Measurements from ENCODE around the gene MRPL40. TPM values are rescaled to one million over a fixed set of nuclear protein-coding genes. Genes with fewer than 3 reads are reported as not detected.

MRPL40 gene
- polyA plus RNA-seq, 4 donors: 37.6 to 52.3 (median 46.0) TPM

GRCh38 chr22:19456541-19456940 is 24.2 kb downstream of the MRPL40 start:
- DNase-seq (ENCODE audit: low read depth in 4 of 4, low spot score in 2 of 4): no peak

- no peak for DNase-seq (ENCODE audit: low read depth in 4 of 4, low spot score in 2 of 4)
Observed at GRCh38 chr22:19457828-19458428, 25.6 kb downstream of the MRPL40 start.

GRCh38 chr22:19460036-19460435 is 27.7 kb downstream of the MRPL40 start:
- no peak for DNase-seq (ENCODE audit: low read depth in 4 of 4, low spot score in 2 of 4)

- DNase-seq (ENCODE audit: low read depth in 4 of 4, low spot score in 2 of 4): no peak
Observed at GRCh38 chr22:19461506-19461905, 29.2 kb downstream of the MRPL40 start.

GRCh38 chr22:19463008-19463407 is 30.7 kb downstream of the MRPL40 start:
- DNase-seq (ENCODE audit: low read depth in 4 of 4, low spot score in 2 of 4): no peak

- DNase-seq (ENCODE audit: low read depth in 4 of 4, low spot score in 2 of 4): no peak
Observed at GRCh38 chr22:19463491-19464469, 31.4 kb downstream of the MRPL40 start.

GRCh38 chr22:19464546-19464945 is 32.2 kb downstream of the MRPL40 start:
- DNase-seq (ENCODE audit: low read depth in 4 of 4, low spot score in 2 of 4): no peak

GRCh38 chr22:19464975-19465374 is 32.6 kb downstream of the MRPL40 start:
- DNase-seq (ENCODE audit: low read depth in 4 of 4, low spot score in 2 of 4): no peak

GRCh38 chr22:19466126-19466716 is 33.9 kb downstream of the MRPL40 start:
- no peak for DNase-seq (ENCODE audit: low read depth in 4 of 4, low spot score in 2 of 4)

- no peak for DNase-seq (ENCODE audit: low read depth in 4 of 4, low spot score in 2 of 4)
Observed at GRCh38 chr22:19466848-19467752, 34.8 kb downstream of the MRPL40 start.

- no peak for DNase-seq (ENCODE audit: low read depth in 4 of 4, low spot score in 2 of 4)
Observed at GRCh38 chr22:19467912-19468311, 35.6 kb downstream of the MRPL40 start.

- DNase-seq (ENCODE audit: low read depth in 4 of 4, low spot score in 2 of 4): no peak
Observed at GRCh38 chr22:19469421-19469820, 37.1 kb downstream of the MRPL40 start.

GRCh38 chr22:19470010-19470409 is 37.7 kb downstream of the MRPL40 start:
- no peak for DNase-seq (ENCODE audit: low read depth in 4 of 4, low spot score in 2 of 4)

GRCh38 chr22:19471572-19471971 is 39.2 kb downstream of the MRPL40 start:
- no peak for DNase-seq (ENCODE audit: low read depth in 4 of 4, low spot score in 2 of 4)

- no peak for DNase-seq (ENCODE audit: low read depth in 4 of 4, low spot score in 2 of 4)
Observed at GRCh38 chr22:19472233-19472632, 39.9 kb downstream of the MRPL40 start.

- DNase-seq (ENCODE audit: low read depth in 4 of 4, low spot score in 2 of 4): no peak
Observed at GRCh38 chr22:19473578-19473977, 41.2 kb downstream of the MRPL40 start.

GRCh38 chr22:19476023-19476422 is 43.7 kb downstream of the MRPL40 start:
- no peak for DNase-seq (ENCODE audit: low read depth in 4 of 4, low spot score in 2 of 4)

GRCh38 chr22:19477321-19478044 is 45.1 kb downstream of the MRPL40 start:
- no peak for DNase-seq (ENCODE audit: low read depth in 4 of 4, low spot score in 2 of 4)

- DNase-seq (ENCODE audit: low read depth in 4 of 4, low spot score in 2 of 4): no peak
Observed at GRCh38 chr22:19478045-19478900, 45.9 kb downstream of the MRPL40 start.
